Ovary (tissue), 3 donors: Measurements from ENCODE around the gene KYAT1.

Source experiments
- EP300 ChIP-seq: sonication (generic); formaldehyde crosslinking; IDR thresholded peaks from one replicate; pipeline ENCODE4 v1.6.1; 2017; ENCODE audit warnings: antibody characterized with exemption
- POLR2A ChIP-seq: fragments of 450-650 bp; IDR thresholded peaks from one replicate; pipeline ENCODE4 v1.6.1; 2017; ENCODE audit warnings: antibody characterized with exemption, mild to moderate bottlenecking, moderate library complexity
- TF ChIP-seq, protein P1 (sequence below), 3 donors: fragments of 450-650 bp in 2 of 3; fragments of 200-600 bp in 1 of 3; IDR thresholded peaks; one replicate each; pipeline versions ENCODE4 v1.5.1 to v1.8.0; 2016 to 2022; ENCODE audit warnings: antibody characterized with exemption in 3 of 3, mild to moderate bottlenecking in 1 of 3
- donor health status: DM: no; HTN: no; CAD: no.

DNA sequence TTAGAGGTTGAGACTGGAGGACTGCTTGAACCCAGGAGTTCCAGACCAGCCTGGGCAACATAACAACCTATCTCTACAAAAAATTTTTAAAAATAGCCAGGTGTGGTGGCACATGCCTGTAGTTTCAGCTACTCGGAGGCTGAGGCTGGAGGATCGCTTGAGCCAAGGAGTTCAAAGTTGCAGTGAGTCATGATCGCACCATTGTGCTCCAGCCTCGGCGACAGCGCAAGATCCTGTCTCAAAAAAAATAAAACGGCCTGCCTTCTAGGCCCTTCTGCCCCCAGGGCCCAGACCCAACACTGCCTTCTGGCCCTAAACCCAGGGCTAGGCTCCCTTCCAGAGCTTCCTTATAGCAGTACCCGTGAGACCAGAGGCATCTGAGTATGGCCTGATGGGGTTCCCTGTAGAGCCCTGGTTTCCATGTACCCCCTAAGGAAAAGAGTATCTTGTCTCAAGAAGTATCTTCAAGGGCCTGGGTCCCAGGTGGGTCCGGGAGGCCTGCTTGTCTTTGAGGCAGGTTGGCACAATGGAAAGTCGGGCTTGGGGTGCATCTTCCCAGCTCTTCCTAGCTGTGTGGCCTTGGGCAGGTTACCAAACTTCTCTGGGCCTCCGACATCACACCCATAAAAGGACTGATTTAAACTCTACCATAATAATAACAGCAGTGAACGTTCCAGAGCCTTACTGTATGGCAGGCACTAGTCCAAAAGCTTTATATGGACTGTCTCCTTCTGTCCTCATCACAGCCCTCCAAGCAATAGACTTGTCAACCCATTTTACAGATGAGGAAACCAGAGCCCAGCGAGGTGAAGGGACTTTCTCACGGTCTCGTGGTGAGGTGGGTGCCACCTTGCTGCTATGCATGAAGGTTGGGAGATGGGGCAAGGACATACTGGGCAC, 9.8 kb upstream of the KYAT1 start:
- TF ChIP-seq POLR2A: no peak
- TF ChIP-seq, protein P1, sequence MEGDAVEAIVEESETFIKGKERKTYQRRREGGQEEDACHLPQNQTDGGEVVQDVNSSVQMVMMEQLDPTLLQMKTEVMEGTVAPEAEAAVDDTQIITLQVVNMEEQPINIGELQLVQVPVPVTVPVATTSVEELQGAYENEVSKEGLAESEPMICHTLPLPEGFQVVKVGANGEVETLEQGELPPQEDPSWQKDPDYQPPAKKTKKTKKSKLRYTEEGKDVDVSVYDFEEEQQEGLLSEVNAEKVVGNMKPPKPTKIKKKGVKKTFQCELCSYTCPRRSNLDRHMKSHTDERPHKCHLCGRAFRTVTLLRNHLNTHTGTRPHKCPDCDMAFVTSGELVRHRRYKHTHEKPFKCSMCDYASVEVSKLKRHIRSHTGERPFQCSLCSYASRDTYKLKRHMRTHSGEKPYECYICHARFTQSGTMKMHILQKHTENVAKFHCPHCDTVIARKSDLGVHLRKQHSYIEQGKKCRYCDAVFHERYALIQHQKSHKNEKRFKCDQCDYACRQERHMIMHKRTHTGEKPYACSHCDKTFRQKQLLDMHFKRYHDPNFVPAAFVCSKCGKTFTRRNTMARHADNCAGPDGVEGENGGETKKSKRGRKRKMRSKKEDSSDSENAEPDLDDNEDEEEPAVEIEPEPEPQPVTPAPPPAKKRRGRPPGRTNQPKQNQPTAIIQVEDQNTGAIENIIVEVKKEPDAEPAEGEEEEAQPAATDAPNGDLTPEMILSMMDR (IDR thresholded peaks at IDR 0.05): no peak
- no peak for TF ChIP-seq EP300
